Hepatocyte (in vitro differentiated cells): ENCODE measurements around the gene COL5A1.

Source experiments
- EZH2 ChIP-seq: fragments of 200-600 bp; sonication (generic); IDR thresholded peaks from 2 replicates; pipeline ENCODE4 v1.6.1; 2016; ENCODE audit warnings: antibody characterized with exemption, mild to moderate bottlenecking, borderline replicate concordance
- EZH2phosphoT487 ChIP-seq: fragments of 200-600 bp; sonication (generic); IDR thresholded peaks from one replicate; pipeline ENCODE4 v1.6.1; 2018; ENCODE audit warnings: antibody characterized with exemption, mild to moderate bottlenecking, low read depth, moderate library complexity; ENCODE audit not compliant: unreplicated experiment, severe bottlenecking
- TF ChIP-seq, protein P1 (sequence below): fragments of 200-600 bp; sonication (generic); IDR thresholded peaks from 2 replicates; pipeline ENCODE4 v1.5.1; 2016; ENCODE audit warnings: antibody characterized with exemption, mild to moderate bottlenecking; ENCODE audit not compliant: poor library complexity

DNA sequence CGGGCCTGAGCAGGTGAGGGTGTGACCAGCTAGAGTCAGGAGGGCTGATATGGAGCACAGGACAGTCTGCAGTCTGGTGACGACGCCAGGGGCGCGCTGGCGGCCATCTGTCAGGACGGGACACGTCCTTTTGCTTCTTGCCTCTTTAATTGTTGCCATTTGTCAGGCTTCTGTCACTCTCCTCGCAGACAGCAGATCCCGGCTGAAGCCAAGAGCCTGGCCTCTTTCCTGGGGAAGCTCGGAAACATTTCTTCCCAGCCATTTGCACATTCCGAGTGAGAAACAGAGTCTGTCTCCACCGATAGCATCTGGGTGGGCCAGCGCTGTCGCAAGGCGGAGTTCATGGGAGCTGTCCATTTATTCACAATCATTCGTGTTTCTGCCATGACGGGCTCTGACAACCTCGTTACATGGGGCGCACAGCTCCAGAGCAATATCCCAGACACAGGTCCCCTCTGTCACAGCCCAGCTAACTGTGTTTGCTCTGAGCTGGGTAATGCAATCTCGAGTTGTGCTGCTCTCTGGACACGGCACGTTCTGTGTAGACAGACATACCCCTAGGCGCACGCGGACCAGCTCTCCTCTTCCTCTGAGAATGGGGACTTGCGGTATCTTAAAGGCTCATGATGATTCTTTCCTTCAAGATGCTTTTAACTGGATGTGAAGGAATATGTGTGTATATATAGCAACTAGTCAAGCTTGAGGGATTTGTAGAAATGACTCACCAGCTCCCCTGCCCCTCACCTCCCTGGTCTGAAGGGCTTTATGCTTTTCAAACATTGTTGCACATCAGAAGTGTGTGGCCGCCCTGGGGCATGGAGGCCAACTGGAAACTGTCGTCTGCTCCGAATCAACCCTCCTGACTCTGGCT is 133.7 kb downstream of the COL5A1 start:
- TF ChIP-seq, protein P1, sequence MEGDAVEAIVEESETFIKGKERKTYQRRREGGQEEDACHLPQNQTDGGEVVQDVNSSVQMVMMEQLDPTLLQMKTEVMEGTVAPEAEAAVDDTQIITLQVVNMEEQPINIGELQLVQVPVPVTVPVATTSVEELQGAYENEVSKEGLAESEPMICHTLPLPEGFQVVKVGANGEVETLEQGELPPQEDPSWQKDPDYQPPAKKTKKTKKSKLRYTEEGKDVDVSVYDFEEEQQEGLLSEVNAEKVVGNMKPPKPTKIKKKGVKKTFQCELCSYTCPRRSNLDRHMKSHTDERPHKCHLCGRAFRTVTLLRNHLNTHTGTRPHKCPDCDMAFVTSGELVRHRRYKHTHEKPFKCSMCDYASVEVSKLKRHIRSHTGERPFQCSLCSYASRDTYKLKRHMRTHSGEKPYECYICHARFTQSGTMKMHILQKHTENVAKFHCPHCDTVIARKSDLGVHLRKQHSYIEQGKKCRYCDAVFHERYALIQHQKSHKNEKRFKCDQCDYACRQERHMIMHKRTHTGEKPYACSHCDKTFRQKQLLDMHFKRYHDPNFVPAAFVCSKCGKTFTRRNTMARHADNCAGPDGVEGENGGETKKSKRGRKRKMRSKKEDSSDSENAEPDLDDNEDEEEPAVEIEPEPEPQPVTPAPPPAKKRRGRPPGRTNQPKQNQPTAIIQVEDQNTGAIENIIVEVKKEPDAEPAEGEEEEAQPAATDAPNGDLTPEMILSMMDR, result no peak
- TF ChIP-seq EZH2phosphoT487, result no peak
- TF ChIP-seq EZH2, result no peak
